Activated CD4-positive, alpha-beta T cell treated with anti-CD3 and anti-CD28 coated beads, Interleukin-2, amount 50 U/mL, for 4 hours (primary cell): Measurements from ENCODE around the gene SETBP1.

Experiments used
- DNase-seq, 2 experiments: peaks; one replicate each; pipeline ENCODE4 v3.0.0-alpha.2; 2020

Gene SETBP1

DNA sequence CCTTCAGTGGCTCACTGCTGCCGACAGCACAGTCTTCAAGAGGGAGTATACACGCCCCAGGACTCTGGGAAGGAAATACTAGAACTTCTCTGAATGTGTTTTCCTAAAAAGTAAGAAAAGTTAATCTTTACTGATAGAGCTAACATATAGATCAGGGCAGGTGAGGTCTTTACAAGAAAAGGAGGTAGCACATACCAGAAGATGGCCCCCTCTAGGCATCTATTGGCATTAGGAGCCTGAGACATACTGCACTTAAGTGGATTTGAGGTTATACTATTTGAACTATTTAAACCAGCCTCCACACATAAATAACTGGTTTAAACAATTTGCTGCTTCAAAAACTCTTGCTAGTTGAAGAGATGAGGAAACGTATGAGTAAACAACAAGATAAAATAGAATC is 406.1 kb downstream of the SETBP1 start:
- DNase-seq: no peak

DNA sequence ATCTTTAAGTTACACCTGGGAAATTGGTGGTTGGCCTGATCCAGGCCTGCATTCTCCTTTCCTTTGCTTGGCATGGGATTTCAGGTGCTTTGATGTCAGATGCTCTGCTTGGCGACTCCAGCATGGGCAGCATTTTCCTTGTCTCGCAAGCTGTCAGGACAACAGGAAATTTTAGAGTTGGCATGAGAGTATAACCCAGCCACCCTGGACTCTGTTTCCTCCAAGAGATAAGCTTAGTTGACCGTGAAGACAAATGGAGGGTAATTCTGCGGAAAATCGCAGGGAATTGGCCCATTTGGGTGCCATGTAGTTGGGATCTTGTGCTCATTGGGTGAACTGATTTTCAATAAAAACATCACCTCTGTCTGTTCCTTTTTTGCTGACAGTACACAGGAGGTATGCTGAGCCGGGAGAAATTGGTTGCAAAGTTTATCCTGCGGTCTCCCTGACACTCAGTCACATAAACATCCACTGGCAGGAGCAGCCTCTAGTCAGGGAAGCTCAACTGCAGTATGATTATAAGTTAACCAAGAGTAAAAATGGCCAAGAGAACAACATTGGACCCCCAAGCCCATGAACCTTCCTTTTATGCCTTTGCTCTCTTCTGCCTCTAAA is 409.9 kb downstream of the SETBP1 start:
- no peak for DNase-seq

DNA sequence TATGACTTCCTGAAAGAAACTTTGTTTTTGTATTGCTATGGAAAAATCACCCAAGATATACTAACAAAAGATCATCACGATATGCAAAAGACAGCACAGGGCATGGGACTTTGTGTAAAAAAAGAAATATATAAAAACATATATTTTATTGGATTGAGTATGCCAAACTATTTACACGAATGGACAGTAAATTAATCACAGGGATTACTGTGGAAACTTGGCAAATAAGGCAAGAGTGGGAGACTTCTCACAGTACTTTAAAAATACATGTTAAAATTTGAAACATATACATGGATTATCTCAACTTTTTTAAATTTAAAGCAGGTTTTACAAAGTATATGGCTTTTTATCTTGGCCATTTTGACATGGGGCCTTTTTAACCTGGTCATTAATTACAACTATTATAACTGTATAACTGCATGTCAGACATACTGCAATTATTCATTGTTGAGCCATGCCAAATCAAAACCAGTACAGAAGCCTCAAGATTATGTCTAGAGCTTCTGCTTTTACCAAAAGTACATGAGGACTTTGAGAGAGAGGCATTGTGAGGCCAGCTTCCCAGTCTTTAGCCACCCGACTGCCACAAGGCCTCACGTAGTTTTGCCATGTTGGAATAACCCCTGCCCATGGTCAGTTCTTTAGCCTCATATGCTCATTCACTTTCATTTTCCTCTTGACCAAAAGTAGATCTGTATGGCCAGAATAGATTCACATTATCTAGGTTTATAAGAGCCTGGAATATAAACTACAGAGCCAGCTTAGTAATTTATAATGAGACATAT is 419.8 kb downstream of the SETBP1 start:
- DNase-seq: no peak

DNA sequence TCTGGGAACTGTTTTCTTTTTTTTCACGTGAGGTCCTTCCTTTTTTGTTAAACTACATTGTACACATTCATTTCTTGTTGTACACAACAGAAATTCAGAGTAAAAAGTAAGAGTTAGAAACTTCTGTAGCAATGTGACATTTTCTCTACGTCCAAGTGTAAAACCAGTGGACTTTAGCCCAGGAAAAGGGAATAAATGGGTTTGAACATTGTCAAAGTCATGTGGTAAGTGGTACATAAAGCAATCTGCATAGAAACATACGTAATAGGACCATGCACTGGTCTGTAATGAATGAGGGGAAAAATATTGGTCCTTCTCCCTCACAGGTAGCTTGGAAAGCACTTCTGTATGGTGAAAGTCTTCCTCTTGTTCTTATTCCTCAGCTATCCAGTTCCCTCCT is 421.4 kb downstream of the SETBP1 start:
- DNase-seq: no peak

DNA sequence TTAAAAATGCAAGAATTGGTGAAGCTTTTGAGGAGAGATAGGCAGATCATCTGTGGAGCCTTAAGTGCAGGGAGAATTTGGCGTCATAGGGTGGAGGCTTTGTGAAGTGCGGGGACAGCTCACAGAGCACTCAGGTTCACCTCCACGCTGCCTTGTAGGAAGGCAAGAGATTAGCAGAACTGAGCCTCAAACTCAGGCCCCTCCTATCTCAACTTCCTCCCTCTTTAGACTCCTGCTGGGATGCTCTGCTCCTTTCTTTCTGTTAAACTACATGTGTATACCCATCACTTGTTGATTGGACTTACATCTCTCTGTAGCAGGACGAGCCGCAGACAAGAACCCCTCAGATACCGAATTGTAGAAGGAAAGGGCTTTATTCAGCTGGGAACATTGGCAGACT is 422.2 kb downstream of the SETBP1 start:
- DNase-seq: no peak

DNA sequence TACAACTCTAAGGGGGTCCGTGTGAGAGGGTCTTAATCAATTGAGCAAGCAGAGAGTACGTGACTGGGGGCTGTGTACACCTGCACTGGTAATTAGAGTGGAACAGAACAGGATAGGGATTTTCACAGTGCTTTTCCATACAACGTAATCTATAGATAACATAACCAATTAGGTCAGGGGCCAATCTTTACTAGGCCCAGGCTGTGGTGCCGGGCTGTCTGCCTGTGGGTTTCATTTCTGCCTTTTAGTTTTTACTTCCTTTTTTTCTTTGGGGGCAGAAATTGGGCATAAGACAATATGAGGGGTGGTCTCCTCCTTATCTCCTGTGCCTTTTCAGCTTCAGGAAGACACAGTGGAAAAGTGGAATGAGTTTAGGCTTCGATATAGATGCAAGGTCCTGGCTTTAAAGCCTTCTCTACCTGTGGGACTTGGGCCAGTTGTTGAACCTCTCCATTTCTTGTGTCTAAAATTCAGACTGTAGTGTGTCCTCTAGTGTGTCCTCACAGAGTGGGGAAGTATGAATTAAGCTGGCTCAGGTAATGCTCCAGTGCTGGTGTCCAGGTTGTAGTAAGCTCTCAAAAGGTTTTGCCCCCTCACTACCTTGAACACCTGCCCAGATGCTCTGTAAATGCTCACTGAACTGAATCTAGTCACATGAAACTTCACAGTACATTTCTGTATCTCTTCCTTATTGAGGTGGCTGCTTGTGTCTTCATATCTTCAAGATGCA is 422.8 kb downstream of the SETBP1 start:
- DNase-seq: no peak

DNA sequence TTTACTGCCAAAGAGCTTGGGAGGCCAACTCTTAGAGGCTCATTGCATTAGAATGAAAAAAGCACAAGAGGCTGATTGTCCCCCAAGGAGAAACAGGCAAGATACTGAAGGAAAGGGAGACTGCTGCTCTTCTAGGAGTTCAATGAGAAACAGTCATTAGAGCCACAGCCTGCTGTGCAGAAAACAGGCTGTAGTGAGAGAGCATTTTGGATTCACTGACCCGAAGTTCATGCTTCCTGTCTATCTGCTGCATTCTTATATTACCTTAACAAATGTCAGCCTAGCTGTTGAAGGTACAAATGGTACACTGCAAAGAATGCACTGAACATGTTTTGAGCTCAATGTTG is 423.3 kb downstream of the SETBP1 start:
- DNase-seq: no peak

DNA sequence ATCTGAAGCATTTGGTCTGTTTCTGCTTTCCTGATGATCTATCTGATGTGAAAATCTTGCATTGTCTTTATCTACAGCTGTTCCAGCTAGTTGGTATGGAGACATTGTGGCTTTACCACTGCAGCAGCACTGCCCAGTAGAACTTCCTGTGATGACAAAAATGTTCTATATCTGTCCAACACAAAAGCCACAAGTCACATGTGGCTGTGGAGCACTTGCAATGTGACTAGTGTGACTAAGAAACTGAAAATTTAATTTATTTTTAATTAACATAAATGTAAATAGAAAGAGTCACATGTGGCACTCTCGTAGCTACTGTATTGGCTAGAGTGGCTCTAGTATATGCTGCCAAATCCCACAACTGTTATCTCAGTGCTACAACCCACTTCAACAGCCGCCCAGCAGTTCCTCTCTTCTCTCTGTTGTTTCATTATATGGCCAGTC is 425.7 kb downstream of the SETBP1 start:
- no peak for DNase-seq

DNA sequence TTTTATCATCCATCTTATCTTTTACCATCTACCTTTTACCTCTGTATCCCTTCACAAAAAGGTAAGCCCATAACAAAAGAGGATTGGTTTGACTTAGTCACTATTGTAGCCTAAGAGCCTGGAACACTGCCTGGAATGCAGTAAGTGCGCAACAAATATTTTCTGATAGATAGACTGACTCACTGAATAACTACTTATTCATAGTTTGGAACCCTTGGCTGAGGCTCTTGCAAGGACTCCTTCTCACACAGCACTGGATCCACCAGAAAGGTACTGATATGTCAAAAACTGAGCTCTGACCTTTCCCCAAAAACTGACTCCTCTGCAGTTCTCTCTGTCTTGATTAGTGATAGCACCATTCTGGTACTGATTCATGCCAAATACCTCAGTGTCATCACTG is 426.7 kb downstream of the SETBP1 start:
- no peak for DNase-seq

DNA sequence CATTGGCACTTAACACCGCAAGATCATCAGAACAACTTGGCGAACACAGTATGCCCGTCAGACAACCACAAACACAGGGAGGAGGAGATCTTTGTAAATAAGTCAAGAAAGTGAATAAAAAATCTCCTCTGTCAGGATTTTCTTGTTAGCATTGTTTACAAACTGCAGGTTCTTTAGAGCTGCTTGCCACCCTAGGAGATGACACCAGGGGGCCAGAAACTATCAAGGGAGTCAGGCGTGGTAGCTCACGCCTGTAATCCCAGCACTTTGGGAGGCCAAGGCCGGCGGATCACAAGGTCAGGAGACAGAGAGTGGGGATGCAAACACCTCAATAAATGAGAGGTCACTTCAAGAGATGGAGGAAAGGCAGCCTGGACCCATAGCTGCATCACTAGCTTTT is 428.1 kb downstream of the SETBP1 start:
- DNase-seq: no peak

DNA sequence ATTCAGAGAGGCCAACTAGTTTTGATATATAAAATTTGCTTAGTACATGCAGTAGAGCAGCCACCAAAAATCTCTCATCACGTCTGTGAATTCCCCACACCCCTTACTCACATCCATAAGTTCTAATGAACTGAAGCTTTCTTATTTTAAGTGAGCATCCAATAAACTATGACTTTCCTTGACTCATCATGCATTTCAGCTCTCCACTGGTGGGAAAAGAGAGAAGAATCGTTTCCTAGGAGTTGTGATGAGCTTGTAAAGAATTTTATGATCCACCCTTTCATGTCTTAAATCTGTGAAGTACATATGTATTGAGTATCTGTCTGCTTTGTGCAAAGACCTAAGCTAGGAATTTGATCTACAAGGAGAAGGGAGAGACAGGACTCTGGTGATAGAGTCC is 428.6 kb downstream of the SETBP1 start:
- no peak for DNase-seq

DNA sequence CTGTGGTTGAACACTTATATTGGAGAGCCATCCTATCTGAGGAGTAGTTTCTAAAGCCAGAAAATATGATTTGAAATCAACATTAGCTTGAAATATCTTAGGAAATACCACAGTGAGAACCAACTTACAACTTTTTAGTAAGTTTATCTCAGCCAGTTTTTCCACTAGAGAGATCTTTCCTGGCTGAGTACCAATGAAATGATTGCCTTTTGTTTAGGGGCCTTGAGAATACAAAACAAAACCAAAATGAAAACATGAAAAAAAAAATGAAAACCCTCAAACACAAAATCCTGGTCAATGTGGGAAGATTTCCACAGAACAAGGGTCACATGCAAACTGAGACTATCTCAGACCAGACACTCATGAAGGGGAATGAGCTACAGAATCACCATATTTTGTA is 429.0 kb downstream of the SETBP1 start:
- no peak for DNase-seq

DNA sequence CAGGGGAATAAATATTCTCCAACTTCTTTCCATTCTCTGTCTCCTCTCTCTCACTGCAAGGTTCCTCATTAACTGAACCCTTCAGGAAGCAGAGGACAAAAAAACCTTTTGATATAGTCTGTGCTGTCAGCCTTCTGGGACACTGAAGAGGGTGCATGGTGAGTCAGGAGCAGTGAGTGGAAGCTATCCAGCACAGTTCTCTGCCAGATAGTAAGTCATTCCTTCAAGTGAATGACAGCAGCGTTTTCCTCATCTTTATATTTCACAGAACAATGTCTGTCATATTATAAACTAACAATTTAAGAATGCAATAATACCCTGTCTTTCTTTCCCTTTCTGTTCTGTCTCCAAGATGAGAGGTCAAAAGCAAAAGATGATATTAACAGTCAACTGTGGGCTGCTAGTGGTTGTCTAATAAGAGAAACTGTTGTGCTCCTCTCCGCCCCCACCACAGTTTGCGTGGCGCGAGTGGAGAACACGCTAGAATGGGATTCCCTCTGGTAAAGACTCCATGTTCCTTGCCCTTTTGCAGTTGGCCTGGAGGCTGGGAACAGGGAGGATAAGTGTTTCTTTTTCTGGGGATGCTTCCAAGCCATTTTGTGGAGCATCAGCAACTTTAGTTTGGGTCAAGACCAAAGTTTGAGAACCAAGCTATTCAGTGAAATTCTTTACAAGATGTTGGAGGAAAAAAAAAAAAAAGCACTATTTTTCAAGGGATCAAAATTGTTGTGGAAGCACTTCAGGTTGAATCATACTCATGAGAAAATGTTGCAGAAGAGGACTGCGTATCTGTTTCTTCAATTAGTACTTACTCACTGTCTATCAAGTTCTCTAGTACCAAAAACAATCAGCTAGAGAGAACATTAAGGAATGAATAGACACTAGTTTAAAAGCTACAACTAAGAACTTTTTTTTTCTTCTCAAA is 430.2 kb downstream of the SETBP1 start:
- no peak for DNase-seq

DNA sequence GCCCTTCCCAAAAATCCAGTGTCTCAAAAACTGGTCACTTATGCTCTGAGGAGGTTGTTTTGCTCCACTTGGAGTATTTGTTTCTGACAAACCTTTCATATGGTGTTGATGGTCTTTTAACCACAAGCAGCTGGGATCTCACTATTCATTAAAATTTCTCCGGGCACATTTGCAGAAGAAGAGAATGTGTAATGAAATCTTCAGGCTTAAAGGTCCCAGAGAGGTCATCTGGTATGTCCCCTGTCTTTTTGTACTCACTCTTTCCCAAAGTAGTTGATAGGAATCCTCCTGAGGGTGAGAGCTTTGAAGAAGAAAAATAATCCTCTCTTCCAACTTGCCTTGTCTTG is 430.8 kb downstream of the SETBP1 start:
- DNase-seq: no peak

DNA sequence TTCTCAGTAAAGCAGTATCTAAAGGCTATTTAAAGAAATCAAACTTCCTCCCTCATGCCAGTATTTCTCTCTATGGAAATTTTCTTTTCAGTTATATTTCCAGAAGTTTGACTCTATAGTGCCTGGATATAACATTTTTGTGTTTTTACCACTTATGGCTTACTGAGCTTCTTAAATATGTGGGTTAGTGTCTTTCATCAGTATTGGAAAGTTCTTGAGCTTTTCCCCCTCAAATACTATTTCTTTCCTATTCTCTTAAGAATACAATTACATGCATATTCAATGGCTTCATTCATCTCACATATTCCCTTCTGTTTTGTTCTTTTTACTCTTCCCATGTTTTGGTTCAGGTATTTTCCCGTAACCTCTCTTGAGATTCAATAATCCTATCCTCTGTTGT is 432.0 kb downstream of the SETBP1 start:
- no peak for DNase-seq

DNA sequence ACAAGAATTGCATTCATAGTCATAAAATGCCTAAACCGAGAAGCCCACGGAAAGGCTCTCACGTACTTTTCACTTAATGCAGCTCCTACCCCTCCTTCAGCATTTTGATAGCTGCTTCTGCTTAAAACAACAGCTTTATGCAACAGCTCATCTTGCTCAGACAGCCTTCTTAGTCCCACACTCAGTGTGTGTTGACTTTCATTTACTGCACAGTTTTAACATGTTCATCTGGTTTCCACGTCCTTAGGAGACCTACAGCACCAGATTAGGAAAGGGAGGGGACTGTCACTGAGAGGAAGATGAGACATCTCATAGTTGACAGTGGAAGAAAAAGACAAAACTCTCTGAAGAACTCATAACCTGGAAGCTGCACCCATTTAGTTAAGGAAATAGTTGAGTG is 435.4 kb downstream of the SETBP1 start:
- no peak for DNase-seq
